CD4-positive, alpha-beta T cell treated with Interleukin-12 subunit alpha and Interleukin-12 subunit beta, for 1 hour (primary cell): ENCODE measurements around the gene SREK1.

ENCODE experiments used
- DNase-seq: peaks from one replicate; pipeline ENCODE4 v3.0.0-alpha.2; 2020

Gene SREK1

GRCh38 chr5:66224274-66224673 is 80.2 kb downstream of the SREK1 start:
- no peak for DNase-seq

GRCh38 chr5:66224773-66225553 is 80.9 kb downstream of the SREK1 start:
- no peak for DNase-seq

GRCh38 chr5:66230551-66230950 is 86.5 kb downstream of the SREK1 start:
- no peak for DNase-seq

- no peak for DNase-seq
These were observed 87.4 kb downstream of the SREK1 start for GRCh38 chr5:66231508-66231907.

- no peak for DNase-seq
These were observed 88.2 kb downstream of the SREK1 start for GRCh38 chr5:66232275-66232674.

- DNase-seq = no peak
These were observed 88.8 kb downstream of the SREK1 start for GRCh38 chr5:66232706-66233445.
